ENCODE data around the gene GPD2. TPM values are rescaled to one million over a fixed set of nuclear protein-coding genes. Genes with fewer than 3 reads are reported as not detected.

GPD2 gene
- total and polyA plus RNA-seq, 7 experiments from 2014 or later, result 2.9 to 17.1 (median 10.2) TPM

DNA sequence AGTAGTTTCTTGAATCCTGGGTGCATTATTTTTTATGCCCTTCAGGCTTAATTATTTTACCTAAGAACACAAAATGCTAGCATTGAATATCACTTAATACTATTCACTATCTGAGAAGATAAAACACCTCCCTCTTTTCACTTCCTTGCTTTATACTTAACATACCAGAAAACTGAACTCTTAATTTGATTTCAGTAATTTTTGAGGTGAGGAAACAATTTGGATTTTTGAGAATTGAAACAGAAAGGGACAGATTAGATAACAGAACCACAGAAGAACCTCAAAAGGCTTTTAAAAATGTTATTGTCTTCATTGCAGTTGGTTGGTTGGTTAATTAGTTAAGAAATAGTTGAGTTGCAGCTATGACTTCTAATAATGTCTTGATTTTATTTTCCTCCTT is 69.5 kb downstream of the GPD2 start:
- Histone ChIP-seq H3K27me3 (ENCODE audit: control insufficient read depth in 2 of 2, insufficient read depth in 2 of 2, low read length in 2 of 2) (no peaks in the 10 kb centered on the region), H3K27ac (ENCODE audit: low read depth, low read length) (no peak overlapping the region), H3K36me3 (ENCODE audit: control insufficient read depth in 2 of 3, insufficient read depth in 3 of 3, low read length in 3 of 3) (no peaks in the 10 kb centered on the region), H3K4me1 (ENCODE audit: control insufficient read depth in 2 of 2, insufficient read depth in 2 of 2, low read length in 2 of 2) (no peaks in the 10 kb centered on the region), H3K4me3 (ENCODE audit: low read length) (no peak overlapping the region), H3K9me3 (ENCODE audit: control insufficient read depth in 2 of 3, low read length in 3 of 3) (no peaks in the 10 kb centered on the region)
- H3K27me3 Mint-ChIP-seq, result no peaks in the 10 kb centered on the region
- H3K4me3 Mint-ChIP-seq, result no peak overlapping the region
- H3K4me1 Mint-ChIP-seq, result peaks cover 0 to 13% (median 0%) of the 10 kb centered on the region in 7 donors
- ATAC-seq (no peak), DNase-seq (no peak)
- no peaks in the 10 kb centered on the region for H3K9me3 Mint-ChIP-seq
- ChIA-PET CTCF (no interaction called here), POLR2A (interaction anchor here (0.6 kb wide), 1 partner anchor 10 kb away, joined by 3 read pairs; no protein-coding TSS in a partner anchor)
- intact Hi-C loops (cut with micrococcal nuclease), result no loop called here
- H3K27ac Mint-ChIP-seq, result no peak overlapping the region
- H3K36me3 Mint-ChIP-seq, result peaks cover 3 to 17% (median 8%) of the 10 kb centered on the region in 5 donors

DNA sequence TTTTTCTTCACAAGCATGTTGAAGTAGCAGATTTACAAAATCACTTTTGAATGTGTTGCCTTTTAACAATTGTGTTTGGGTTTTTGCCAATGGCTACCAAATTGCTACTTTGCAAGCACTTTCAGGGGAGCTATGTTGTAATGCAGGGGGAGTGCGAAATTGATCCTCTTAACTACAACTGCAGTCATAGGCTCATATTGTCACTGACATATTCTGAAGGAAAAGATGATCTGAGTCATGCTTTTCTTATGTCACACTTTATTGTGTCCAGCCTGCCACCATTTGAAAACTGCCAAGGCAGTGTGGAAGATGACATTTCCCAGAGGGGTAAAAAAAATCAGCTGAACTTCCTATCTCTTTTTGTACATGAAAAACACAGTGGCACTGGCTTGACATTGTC is 74.9 kb downstream of the GPD2 start:
- Histone ChIP-seq H3K36me3 (ENCODE audit: control insufficient read depth in 2 of 3, insufficient read depth in 3 of 3, low read length in 3 of 3) (no peaks in the 10 kb centered on the region), H3K27ac (ENCODE audit: low read depth, low read length) (no peak overlapping the region), H3K27me3 (ENCODE audit: control insufficient read depth in 2 of 2, insufficient read depth in 2 of 2, low read length in 2 of 2) (no peaks in the 10 kb centered on the region), H3K4me1 (ENCODE audit: control insufficient read depth in 2 of 2, insufficient read depth in 2 of 2, low read length in 2 of 2) (no peaks in the 10 kb centered on the region), H3K4me3 (ENCODE audit: low read length) (no peak overlapping the region), H3K9me3 (ENCODE audit: control insufficient read depth in 2 of 3, low read length in 3 of 3) (no peaks in the 10 kb centered on the region)
- POLR2A ChIA-PET, result no interaction called here
- intact Hi-C loops (cut with micrococcal nuclease), result no loop called here
- peaks cover 13 to 57% (median 27%) of the 10 kb centered on the region in 5 donors for H3K36me3 Mint-ChIP-seq
- ATAC-seq, result no peak
- H3K4me1 Mint-ChIP-seq, result peaks cover 0 to 8% (median 0%) of the 10 kb centered on the region in 7 donors
- H3K9me3 Mint-ChIP-seq, result no peaks in the 10 kb centered on the region
- DNase-seq, result no peak
- no peaks in the 10 kb centered on the region for H3K27me3 Mint-ChIP-seq
- H3K4me3 Mint-ChIP-seq, result no peak overlapping the region
- no peak overlapping the region for H3K27ac Mint-ChIP-seq
- CTCF ChIA-PET, result no interaction called here

DNA sequence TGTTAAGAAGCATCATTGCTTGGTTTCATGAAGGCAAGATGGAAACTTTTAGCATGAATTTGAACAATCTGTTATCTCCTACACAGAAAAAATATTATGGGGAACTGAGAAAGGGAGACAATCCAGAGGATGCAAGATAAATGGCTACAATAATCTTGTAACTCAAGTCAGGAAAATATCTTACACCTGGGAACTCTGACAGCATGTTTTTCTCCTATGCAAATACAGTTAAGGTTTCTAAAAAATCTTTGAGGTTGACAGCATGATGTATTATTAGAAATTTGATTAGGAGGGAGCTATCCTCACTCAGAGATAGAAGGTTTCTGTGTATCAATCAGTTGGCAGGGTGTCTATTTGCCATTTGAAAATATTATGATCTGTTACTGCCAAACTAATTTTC is 75.6 kb downstream of the GPD2 start:
- H3K27me3 Mint-ChIP-seq, result no peaks in the 10 kb centered on the region
- Histone ChIP-seq H3K9me3 (ENCODE audit: control insufficient read depth in 2 of 3, low read length in 3 of 3) (no peaks in the 10 kb centered on the region), H3K4me1 (ENCODE audit: control insufficient read depth in 2 of 2, insufficient read depth in 2 of 2, low read length in 2 of 2) (no peaks in the 10 kb centered on the region), H3K4me3 (ENCODE audit: low read length) (no peak overlapping the region), H3K36me3 (ENCODE audit: control insufficient read depth in 2 of 3, insufficient read depth in 3 of 3, low read length in 3 of 3) (no peaks in the 10 kb centered on the region), H3K27ac (ENCODE audit: low read depth, low read length) (no peak overlapping the region), H3K27me3 (ENCODE audit: control insufficient read depth in 2 of 2, insufficient read depth in 2 of 2, low read length in 2 of 2) (no peaks in the 10 kb centered on the region)
- DNase-seq (no peak), ATAC-seq (no peak)
- H3K36me3 Mint-ChIP-seq, result peaks cover 16 to 60% (median 30%) of the 10 kb centered on the region in 5 donors
- H3K27ac Mint-ChIP-seq, result no peak overlapping the region
- no peak overlapping the region for H3K4me3 Mint-ChIP-seq
- ChIA-PET POLR2A (no interaction called here), CTCF (no interaction called here)
- intact Hi-C loops (cut with micrococcal nuclease), result no loop called here
- no peaks in the 10 kb centered on the region for H3K9me3 Mint-ChIP-seq
- peaks cover 0 to 8% (median 0%) of the 10 kb centered on the region in 7 donors for H3K4me1 Mint-ChIP-seq

DNA sequence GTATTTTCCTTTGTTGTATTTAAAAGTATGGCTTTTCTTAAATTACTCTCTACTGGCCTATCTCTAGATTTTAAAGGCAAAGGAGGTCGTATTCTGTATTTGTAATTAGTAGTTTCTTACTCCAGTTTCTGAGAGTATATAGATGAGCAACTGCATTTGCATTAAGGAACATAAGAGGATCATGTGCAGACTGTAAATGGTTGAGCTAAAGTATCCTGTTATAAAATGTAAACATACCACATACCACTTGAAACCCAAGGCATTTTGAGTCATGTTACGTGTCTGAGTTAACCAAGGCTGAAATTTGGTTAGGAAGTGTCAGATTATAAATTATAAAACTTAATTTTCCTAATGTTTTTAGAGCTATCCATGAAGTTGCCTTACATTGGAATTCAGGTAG is 76.3 kb downstream of the GPD2 start:
- no peaks in the 10 kb centered on the region for H3K27me3 Mint-ChIP-seq
- no peak overlapping the region for H3K4me3 ChIP-seq (ENCODE audit: low read length)
- H3K27ac Mint-ChIP-seq, result peak overlapping the region in 1 of 9 donors; percentile 41
- H3K4me3 Mint-ChIP-seq, result no peak overlapping the region
- ChIA-PET POLR2A (no interaction called here), CTCF (no interaction called here)
- no peak for DNase-seq
- intact Hi-C loops (cut with micrococcal nuclease), result no loop called here
- H3K27ac ChIP-seq (ENCODE audit: low read depth, low read length), result no peak overlapping the region
- no peaks in the 10 kb centered on the region for H3K27me3 ChIP-seq (ENCODE audit: control insufficient read depth in 2 of 2, insufficient read depth in 2 of 2, low read length in 2 of 2)
- H3K9me3 ChIP-seq (ENCODE audit: control insufficient read depth in 2 of 3, low read length in 3 of 3), result no peaks in the 10 kb centered on the region
- H3K4me1 Mint-ChIP-seq, result peaks cover 0 to 8% (median 0%) of the 10 kb centered on the region in 7 donors
- peaks cover 18 to 60% (median 31%) of the 10 kb centered on the region in 5 donors for H3K36me3 Mint-ChIP-seq
- no peaks in the 10 kb centered on the region for H3K4me1 ChIP-seq (ENCODE audit: control insufficient read depth in 2 of 2, insufficient read depth in 2 of 2, low read length in 2 of 2)
- no peaks in the 10 kb centered on the region for H3K9me3 Mint-ChIP-seq
- H3K36me3 ChIP-seq (ENCODE audit: control insufficient read depth in 2 of 3, insufficient read depth in 3 of 3, low read length in 3 of 3), result no peaks in the 10 kb centered on the region
- no peak for ATAC-seq

DNA sequence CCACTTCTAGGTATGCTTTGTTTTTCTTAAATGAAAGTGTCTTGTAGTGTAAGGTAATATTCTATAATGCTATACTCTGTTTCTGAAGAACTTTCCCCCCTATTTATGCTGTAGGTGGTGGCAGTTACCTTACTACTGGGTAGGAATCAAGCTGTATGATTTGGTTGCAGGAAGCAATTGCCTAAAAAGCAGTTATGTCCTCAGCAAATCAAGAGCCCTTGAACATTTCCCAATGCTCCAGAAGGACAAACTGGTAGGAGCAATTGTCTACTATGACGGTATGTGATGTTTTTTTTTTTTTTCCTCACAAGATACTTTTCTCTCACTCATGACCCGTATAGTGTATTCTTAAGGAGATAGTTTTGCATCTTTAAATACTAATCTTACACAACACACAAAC is 77.0 kb downstream of the GPD2 start:
- ChIA-PET CTCF (no interaction called here), POLR2A (no interaction called here)
- no peak overlapping the region for H3K4me3 ChIP-seq (ENCODE audit: low read length)
- peaks cover 0 to 4% (median 0%) of the 10 kb centered on the region in 7 donors for H3K4me1 Mint-ChIP-seq
- no peak overlapping the region for H3K4me3 Mint-ChIP-seq
- H3K9me3 Mint-ChIP-seq, result no peaks in the 10 kb centered on the region
- intact Hi-C loops (cut with micrococcal nuclease), result no loop called here
- H3K4me1 ChIP-seq (ENCODE audit: control insufficient read depth in 2 of 2, insufficient read depth in 2 of 2, low read length in 2 of 2), result no peaks in the 10 kb centered on the region
- no peaks in the 10 kb centered on the region for H3K9me3 ChIP-seq (ENCODE audit: control insufficient read depth in 2 of 3, low read length in 3 of 3)
- H3K27ac Mint-ChIP-seq, result no peak overlapping the region
- H3K27ac ChIP-seq (ENCODE audit: low read depth, low read length), result no peak overlapping the region
- no peaks in the 10 kb centered on the region for H3K36me3 ChIP-seq (ENCODE audit: control insufficient read depth in 2 of 3, insufficient read depth in 3 of 3, low read length in 3 of 3)
- H3K27me3 Mint-ChIP-seq, result no peaks in the 10 kb centered on the region
- ATAC-seq (no peak), DNase-seq (no peak)
- peaks cover 13 to 61% (median 30%) of the 10 kb centered on the region in 5 donors for H3K36me3 Mint-ChIP-seq
- H3K27me3 ChIP-seq (ENCODE audit: control insufficient read depth in 2 of 2, insufficient read depth in 2 of 2, low read length in 2 of 2), result no peaks in the 10 kb centered on the region

DNA sequence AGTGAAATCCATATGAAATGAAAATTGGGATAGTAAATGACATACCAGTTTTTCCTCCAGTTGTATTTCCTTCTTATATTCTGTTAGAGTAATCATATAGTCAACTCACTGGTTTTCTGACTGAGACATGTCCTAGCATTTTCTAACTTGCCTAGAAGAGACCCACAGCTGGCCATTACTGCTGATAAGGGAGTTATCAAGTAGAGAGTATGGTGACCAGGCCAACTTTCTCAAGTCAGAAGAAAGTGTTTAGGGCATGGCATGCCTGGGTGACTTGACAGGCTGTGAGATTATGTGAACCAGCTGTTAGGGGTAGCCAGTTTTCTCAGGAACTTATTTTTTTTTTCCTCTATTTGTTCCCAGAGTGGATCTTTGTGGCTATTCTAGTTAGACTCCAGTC is 81.2 kb downstream of the GPD2 start:
- POLR2A ChIA-PET, result no interaction called here
- Mint-ChIP-seq H3K9me3 (peaks cover 0 to 8% (median 0%) of the 10 kb centered on the region in 11 donors), H3K4me1 (no peaks in the 10 kb centered on the region), H3K36me3 (peaks cover 10 to 54% (median 38%) of the 10 kb centered on the region in 5 donors), H3K4me3 (no peak overlapping the region), H3K27ac (no peak overlapping the region), H3K27me3 (no peaks in the 10 kb centered on the region)
- intact Hi-C loops (cut with micrococcal nuclease), result no loop called here
- CTCF ChIA-PET, result no interaction called here
- Histone ChIP-seq H3K4me1 (ENCODE audit: control insufficient read depth in 2 of 2, insufficient read depth in 2 of 2, low read length in 2 of 2) (no peaks in the 10 kb centered on the region), H3K27me3 (ENCODE audit: control insufficient read depth in 2 of 2, insufficient read depth in 2 of 2, low read length in 2 of 2) (no peaks in the 10 kb centered on the region), H3K36me3 (ENCODE audit: control insufficient read depth in 2 of 3, insufficient read depth in 3 of 3, low read length in 3 of 3) (no peaks in the 10 kb centered on the region), H3K4me3 (ENCODE audit: low read length) (no peak overlapping the region), H3K27ac (ENCODE audit: low read depth, low read length) (no peak overlapping the region), H3K9me3 (ENCODE audit: control insufficient read depth in 2 of 3, low read length in 3 of 3) (no peaks in the 10 kb centered on the region)
- ATAC-seq (no peak), DNase-seq (no peak)

DNA sequence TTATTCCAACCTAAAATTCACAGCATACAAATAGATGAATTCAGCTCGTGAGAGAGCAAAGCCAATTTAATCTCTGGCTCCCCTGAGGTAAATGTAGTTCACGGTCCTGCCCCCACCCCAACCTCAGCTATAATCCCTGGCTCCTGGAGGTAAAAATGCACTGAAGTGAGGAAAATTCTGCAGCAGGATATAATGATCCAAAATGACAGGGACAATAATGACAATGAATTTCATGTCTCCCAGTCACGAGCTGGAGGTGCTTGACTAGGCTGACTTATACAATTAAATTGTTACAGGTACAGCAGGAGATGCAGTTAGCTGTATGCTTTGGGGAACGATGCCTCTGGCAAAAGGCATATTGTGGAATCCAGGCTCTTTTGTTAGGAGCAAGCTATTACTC is 82.0 kb downstream of the GPD2 start:
- H3K4me3 Mint-ChIP-seq, result no peak overlapping the region
- no peaks in the 10 kb centered on the region for H3K9me3 ChIP-seq (ENCODE audit: control insufficient read depth in 2 of 3, low read length in 3 of 3)
- H3K27ac Mint-ChIP-seq, result no peak overlapping the region
- H3K27ac ChIP-seq (ENCODE audit: low read depth, low read length), result no peak overlapping the region
- peaks cover 9 to 54% (median 41%) of the 10 kb centered on the region in 5 donors for H3K36me3 Mint-ChIP-seq
- no peak overlapping the region for H3K4me3 ChIP-seq (ENCODE audit: low read length)
- ChIA-PET POLR2A (no interaction called here), CTCF (no interaction called here)
- no peaks in the 10 kb centered on the region for H3K4me1 Mint-ChIP-seq
- H3K36me3 ChIP-seq (ENCODE audit: control insufficient read depth in 2 of 3, insufficient read depth in 3 of 3, low read length in 3 of 3), result no peaks in the 10 kb centered on the region
- no peaks in the 10 kb centered on the region for H3K27me3 Mint-ChIP-seq
- peaks cover 0 to 8% (median 0%) of the 10 kb centered on the region in 11 donors for H3K9me3 Mint-ChIP-seq
- intact Hi-C loops (cut with micrococcal nuclease), result no loop called here
- ATAC-seq, result no peak
- no peak for DNase-seq
- no peaks in the 10 kb centered on the region for H3K4me1 ChIP-seq (ENCODE audit: control insufficient read depth in 2 of 2, insufficient read depth in 2 of 2, low read length in 2 of 2)
- H3K27me3 ChIP-seq (ENCODE audit: control insufficient read depth in 2 of 2, insufficient read depth in 2 of 2, low read length in 2 of 2), result no peaks in the 10 kb centered on the region
